HepG2 (cell line): Measurements from ENCODE around the gene PSMA4. TPM values are rescaled to one million over a fixed set of nuclear protein-coding genes. Genes with fewer than 3 reads are reported as not detected.
"Not testable (repeated sequence)": the region's sequence is repeated elsewhere in the genome, so short reads cannot be mapped to it uniquely, and the experiment has no call there.

Experiments
- ATAC-seq: fragments of 200-7000 bp; cut with Tn5 transposase; 3 replicates; pipeline ENCODE4 v1.9.1; 2020; ENCODE audit warnings: mild to moderate bottlenecking, moderate library complexity
- BruUV-seq: library from RNA; stranded (reverse); fragments of 400-500 nt; replicated peaks from 2 replicates; lab custom pipeline; 2021; lab: Mats Ljungman, UMichigan
- CTCF ChIA-PET: fragments of 300-600 bp; formaldehyde crosslinking; extraction: SDS; loops from one replicate; lab custom pipeline; 2021; ENCODE audit warnings: low total read pairs, inconsistent platforms, low intra/inter-chr PET ratio; lab: Yijun Ruan, JAX
- POLR2A ChIA-PET: fragments of 350-600 bp; sonication (Branson Sonifier 250); formaldehyde crosslinking; loops from one replicate; lab custom pipeline; 2020; ENCODE audit warnings: antibody characterized with exemption, inconsistent platforms; lab: Yijun Ruan, JAX
- DNase-seq: peaks from one replicate; pipeline ENCODE4 v3.0.0-alpha.2; 2015; ENCODE audit warnings: low spot score
- FAIRE-seq: peaks from 3 replicates; lab custom pipeline; 2011; peaks lifted over from hg19 to GRCh38; lab: Jason Lieb, UNC
- H2AFZ ChIP-seq: one replicate; pipeline ENCODE4 v1.6.1; 2011; ENCODE audit warnings: low read length, inconsistent platforms
- H3K27ac ChIP-seq: fragments of 300-600 bp; 3 replicates; pipeline ENCODE4 v1.8.0; 2011; ENCODE audit warnings: mixed run types, mild to moderate bottlenecking, mixed read lengths, low read length, inconsistent platforms; ENCODE audit not compliant: insufficient read depth; ENCODE audit errors: extremely low read length
- H3K27me3 ChIP-seq, 2 experiments: fragments of 200-600 bp in 1 of 2; 2 replicates in 1 of 2; 3 replicates in 1 of 2; pipeline versions ENCODE4 v1.6.0 to v1.8.0; 2011; ENCODE audit warnings: low read length in 2 of 2, mild to moderate bottlenecking in 2 of 2, moderate library complexity in 2 of 2, inconsistent platforms in 1 of 2; ENCODE audit not compliant: insufficient read depth in 2 of 2, control insufficient read depth in 1 of 2
- H3K36me3 ChIP-seq, 2 experiments: fragments of 200-600 bp in 1 of 2; replicated peaks in 1 of 2; 2 replicates in 1 of 2; 3 replicates in 1 of 2; pipeline versions ENCODE4 v1.5.1 to v1.8.0; 2011; ENCODE audit warnings: low read length in 2 of 2, inconsistent platforms in 1 of 2; ENCODE audit not compliant: insufficient read depth in 2 of 2, control insufficient read depth in 1 of 2
- H3K4me1 ChIP-seq: 2 replicates; pipeline ENCODE4 v1.5.1; 2012; ENCODE audit warnings: low read length, inconsistent platforms; ENCODE audit not compliant: insufficient read depth
- H3K4me2 ChIP-seq: 2 replicates; pipeline ENCODE4 v1.6.0; 2011; ENCODE audit warnings: low read depth, low read length, inconsistent platforms
- H3K4me3 ChIP-seq, 3 experiments: fragments of 200-600 bp in 1 of 3; sonication (generic), shearing (Covaris generic) in 1 of 3; replicated peaks in 1 of 3; 2 replicates each; pipeline ENCODE4 v1.5.1; 2011 to 2016; ENCODE audit warnings: low read length in 3 of 3, inconsistent platforms in 2 of 3, low read depth in 2 of 3, mild to moderate bottlenecking in 2 of 3, control low read depth in 1 of 3, mixed read lengths in 1 of 3; ENCODE audit not compliant: insufficient read depth in 1 of 3
- H3K79me2 ChIP-seq: one replicate; pipeline ENCODE4 v1.6.1; 2011; ENCODE audit warnings: low read length, inconsistent platforms; ENCODE audit not compliant: insufficient read depth
- H3K9ac ChIP-seq: 2 replicates; pipeline ENCODE4 v1.6.0; 2011; ENCODE audit warnings: mild to moderate bottlenecking, low read depth, low read length, inconsistent platforms; ENCODE audit not compliant: insufficient read depth
- H3K9me3 ChIP-seq: 2 replicates; pipeline ENCODE4 v1.5.1; 2012; ENCODE audit warnings: mild to moderate bottlenecking, low read length
- H4K20me1 ChIP-seq: 2 replicates; pipeline ENCODE4 v1.6.0; 2011; ENCODE audit warnings: inconsistent platforms, mild to moderate bottlenecking, low read length, moderate library complexity; ENCODE audit not compliant: insufficient read depth
- SAFB2 ChIP-seq: sonication (generic); formaldehyde crosslinking; IDR thresholded peaks from 2 replicates; pipeline ENCODE4 v1.5.1; 2020; ENCODE audit warnings: missing genetic modification reagents, low read depth, mild to moderate bottlenecking, borderline replicate concordance
- ZNF609 ChIP-seq: sonication (generic); formaldehyde crosslinking; IDR thresholded peaks from 2 replicates; pipeline ENCODE4 v1.4.0; 2020; ENCODE audit warnings: mild to moderate bottlenecking, missing genetic modification reagents, borderline replicate concordance
- whole genome bisulfite sequencing: methylation state at CpG from one replicate; pipeline ENCODE4 v1.1.6; 2017; ENCODE audit warnings: low lambda C conversion rate; 5-methylcytosine and 5-hydroxymethylcytosine counted together
- in situ Hi-C: cut with HindIII; loops from 2 replicates; pipeline ENCODE4 v1.10.0; 2017; ENCODE audit warnings: low pct_unique_long_range_greater_than_20kb; ENCODE audit not compliant: extremely low pct_ligation_motif_present
- intact Hi-C: fragments of 100-400 bp; cut with micrococcal nuclease; formaldehyde crosslinking; loops from one replicate; pipeline ENCODE4 v1.10.0; 2022; ENCODE audit not compliant: unreplicated experiment
- polyA plus RNA-seq, 8 experiments: library from polyadenylated mRNA; depleted of rRNA in 3 of 8; stranded (reverse) in 7 of 8; unstranded in 1 of 8; fragments of >200 nt; fragmentation: Illumina TruSeq in 4 of 8; extraction: Trizol in 4 of 8; gene quantifications; 2 replicates each; pipeline versions ENCODE4 v1.2.1 to v1.2.3, GENCODE V29; 2011 to 2016; ENCODE audit warnings: low read depth in 4 of 8, missing spikeins in 1 of 8, mixed read lengths in 1 of 8; ENCODE audit not compliant: insufficient read depth in 1 of 8
- total RNA-seq, 5 experiments: library from RNA; depleted of rRNA; stranded (reverse); fragments of >200 nt; fragmentation: Illumina TruSeq; extraction: Trizol; gene quantifications; 2 replicates each; pipeline ENCODE4 v1.2.3, GENCODE V29; 2016; ENCODE audit warnings: low read depth in 1 of 5
- TF ChIP-seq, protein P1 (sequence below): IDR thresholded peaks from 2 replicates; pipeline ENCODE4 v1.6.1; 2016; ENCODE audit warnings: mild to moderate bottlenecking

Gene PSMA4
- total and polyA plus RNA-seq, 2 of the 13 experiments (the other 11 are each of a cell fraction or from before 2014, with no cell fraction given), result 202 to 404 TPM

GRCh38 chr15:78552597-78552996 is 12.4 kb downstream of the PSMA4 start:
- no peaks in the 10 kb centered on the region for H3K4me1 ChIP-seq
- intact Hi-C loops (no loop called here), in situ Hi-C loops (no loop called here)
- no peaks in the 10 kb centered on the region for H3K79me2 ChIP-seq
- peak; percentile 30; the same call in 1 of the 3 replicates for ATAC-seq
- DNase-seq, result no peak
- 79% methylated on average over 5 of the region's 5 CpGs for WGBS
- no peak overlapping the region for H3K4me2 ChIP-seq
- no TSS peak for BruUV-seq
- peaks cover 6 to 10% of the 10 kb centered on the region in 2 experiments for H3K36me3 ChIP-seq
- CTCF ChIA-PET, result no interaction called here
- H2AFZ ChIP-seq, result no peak overlapping the region
- H3K9me3 ChIP-seq, result no peaks in the 10 kb centered on the region
- no peak for FAIRE-seq
- H3K9ac ChIP-seq, result no peak overlapping the region
- H3K27ac ChIP-seq, result no peak overlapping the region
- H3K27me3 ChIP-seq, result no peaks in the 10 kb centered on the region
- POLR2A ChIA-PET, result interaction anchor here (0.5 to 0.8 kb wide), 2 partner anchors 13 to 186 kb away, joined by 4 to 5 read pairs; partner anchors contain the start of gene PSMA4
- H4K20me1 ChIP-seq, result no peaks in the 10 kb centered on the region
- H3K4me3 ChIP-seq, result no peak overlapping the region
- TF ChIP-seq, protein P1, sequence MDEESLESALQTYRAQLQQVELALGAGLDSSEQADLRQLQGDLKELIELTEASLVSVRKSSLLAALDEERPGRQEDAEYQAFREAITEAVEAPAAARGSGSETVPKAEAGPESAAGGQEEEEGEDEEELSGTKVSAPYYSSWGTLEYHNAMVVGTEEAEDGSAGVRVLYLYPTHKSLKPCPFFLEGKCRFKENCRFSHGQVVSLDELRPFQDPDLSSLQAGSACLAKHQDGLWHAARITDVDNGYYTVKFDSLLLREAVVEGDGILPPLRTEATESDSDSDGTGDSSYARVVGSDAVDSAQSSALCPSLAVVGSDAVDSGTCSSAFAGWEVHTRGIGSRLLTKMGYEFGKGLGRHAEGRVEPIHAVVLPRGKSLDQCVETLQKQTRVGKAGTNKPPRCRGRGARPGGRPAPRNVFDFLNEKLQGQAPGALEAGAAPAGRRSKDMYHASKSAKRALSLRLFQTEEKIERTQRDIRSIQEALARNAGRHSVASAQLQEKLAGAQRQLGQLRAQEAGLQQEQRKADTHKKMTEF (CRISPR knock-in tag), result no peak
- TF ChIP-seq SAFB2 (CRISPR knock-in tag) (no peak), ZNF609 (CRISPR knock-in tag) (no peak)

DNA sequence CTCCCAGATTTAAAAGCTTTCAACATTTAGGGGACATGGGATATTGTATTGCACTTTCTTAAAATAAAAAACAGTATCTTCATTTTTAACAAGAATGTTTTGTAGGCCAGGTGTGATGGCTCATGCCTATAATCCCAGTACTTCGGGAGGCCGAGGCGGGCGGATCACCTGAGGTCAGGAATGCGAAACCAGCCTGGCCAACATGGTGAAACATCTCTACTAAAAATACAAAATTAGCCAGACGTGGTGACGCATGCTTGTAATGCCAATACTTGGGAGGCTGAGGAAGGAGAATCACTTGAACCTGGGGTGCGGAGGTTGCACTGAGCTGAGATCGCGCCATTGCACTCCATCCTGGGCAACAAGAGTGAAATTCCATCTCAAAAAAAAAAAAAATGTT is 20.0 kb downstream of the PSMA4 start:
- POLR2A ChIA-PET, result interaction anchor here (1.5 kb wide), 1 partner anchor 20 kb away, joined by 3 read pairs; the partner anchor contains the start of gene PSMA4
- H3K79me2 ChIP-seq, H2AFZ ChIP-seq, H3K27me3 ChIP-seq, BruUV-seq, H3K4me1 ChIP-seq, CTCF ChIA-PET, H3K9me3 ChIP-seq, H3K4me2 ChIP-seq, H3K27ac ChIP-seq, H3K36me3 ChIP-seq, H3K4me3 ChIP-seq, in situ Hi-C loops, H3K9ac ChIP-seq, FAIRE-seq, DNase-seq, H4K20me1 ChIP-seq, ATAC-seq: not testable (repeated sequence)
- intact Hi-C loops, result loop anchor here (10.0 kb wide), 2 partner anchors 55 to 255 kb away; partner anchors contain the start of gene HYKK
- WGBS, result 82% methylated on average over 10 of the region's 10 CpGs
